Activated CD4-positive, CD25-positive, alpha-beta regulatory T cell treated with anti-CD3 and anti-CD28 coated beads, Interleukin-2, amount 50 U/mL, for 72 hours (primary cell): ENCODE results near the gene GRIFIN.

Experiments used
- DNase-seq: peaks from one replicate; pipeline ENCODE4 v3.0.0; 2021

The GRIFIN gene

DNA sequence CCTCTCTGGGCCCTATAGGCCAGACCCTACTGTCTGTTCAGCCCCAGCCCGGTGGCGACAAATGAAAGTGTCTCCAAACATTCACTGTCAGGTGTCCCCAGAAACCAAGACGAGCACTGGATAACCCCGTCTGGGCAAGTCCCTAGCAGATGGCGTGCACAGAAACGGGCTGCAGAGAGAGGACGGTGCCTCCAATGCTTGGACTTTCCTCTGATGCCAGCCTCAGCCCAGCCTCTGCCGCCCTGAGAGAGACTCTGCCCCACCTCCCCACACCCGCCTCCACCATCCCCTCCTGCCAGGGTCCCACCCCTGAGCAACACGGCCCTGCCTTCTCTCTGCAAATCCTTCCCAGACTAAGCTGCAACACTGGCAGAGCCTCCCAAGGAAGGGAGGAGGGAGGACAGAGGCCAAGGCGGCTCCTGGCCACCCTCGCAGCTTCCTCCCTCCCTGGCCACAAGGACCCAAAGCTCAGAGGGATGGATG lies 36.0 kb upstream of the GRIFIN start:
- DNase-seq: no peak

DNA sequence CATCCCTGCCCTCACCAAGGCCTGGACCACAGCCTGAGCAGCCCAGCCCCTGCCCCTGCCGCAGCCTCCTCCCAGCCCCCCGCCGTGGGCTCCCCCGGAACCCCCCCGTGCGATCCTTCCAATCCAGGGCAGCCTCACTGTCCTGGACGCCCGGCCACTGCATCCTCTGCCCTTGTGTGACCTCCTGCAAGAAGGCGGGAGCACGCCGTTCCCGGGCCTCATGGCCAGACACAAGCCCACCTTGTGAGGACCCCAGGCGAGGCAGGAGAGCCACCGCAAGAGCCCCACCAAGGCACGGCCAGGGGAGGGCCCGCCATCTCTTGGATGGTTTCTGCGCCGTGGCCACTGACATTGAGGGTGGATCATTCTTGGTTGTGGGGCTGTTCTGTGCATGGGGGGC lies 35.6 kb upstream of the GRIFIN start:
- DNase-seq: no peak

DNA sequence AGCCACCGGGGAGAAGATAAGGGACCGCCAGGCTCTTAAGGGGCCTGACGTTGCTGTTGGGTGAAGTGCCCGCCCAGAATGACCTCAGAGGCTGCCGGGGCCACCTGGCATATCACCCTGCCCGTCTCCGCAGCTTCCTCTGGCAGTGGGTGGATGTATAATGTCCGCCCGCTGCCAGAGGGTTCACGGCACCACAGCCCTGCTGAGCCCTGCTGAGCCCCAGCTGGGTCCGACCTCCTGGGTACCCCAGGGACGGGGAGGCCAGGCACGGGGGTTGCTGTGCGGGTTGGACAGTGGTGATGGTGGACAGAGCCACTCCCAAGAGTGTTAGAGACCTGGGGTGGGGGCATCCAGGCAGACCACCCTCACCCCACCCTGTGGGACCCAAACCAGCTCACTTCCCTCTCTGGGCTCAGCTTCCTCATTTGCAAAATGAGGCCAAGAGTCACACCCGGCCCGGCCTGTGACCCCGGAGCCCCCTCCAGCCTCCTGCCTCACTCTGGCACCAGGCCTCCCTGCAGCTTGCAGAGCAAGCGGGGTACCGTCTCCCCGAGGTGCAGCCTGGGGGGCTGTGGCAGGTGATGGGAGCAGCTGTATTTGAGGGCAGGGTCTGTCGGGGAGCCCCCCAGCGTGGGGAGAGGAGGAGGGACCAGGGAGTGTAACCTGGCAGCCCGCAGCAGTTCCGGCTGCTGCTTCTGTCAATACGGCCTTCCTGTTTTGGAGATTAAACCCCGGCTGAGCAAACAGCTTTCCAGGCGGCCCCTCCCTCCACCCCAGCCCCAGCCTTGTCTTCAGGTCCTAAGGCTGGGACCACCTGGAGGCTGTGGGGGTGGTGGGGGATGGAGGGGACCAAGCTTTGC lies 34.9 kb upstream of the GRIFIN start:
- DNase-seq: peak; percentile 69

GRCh38 chr7:2510130-2510776 lies 34.1 kb upstream of the GRIFIN start:
- no peak for DNase-seq

DNA sequence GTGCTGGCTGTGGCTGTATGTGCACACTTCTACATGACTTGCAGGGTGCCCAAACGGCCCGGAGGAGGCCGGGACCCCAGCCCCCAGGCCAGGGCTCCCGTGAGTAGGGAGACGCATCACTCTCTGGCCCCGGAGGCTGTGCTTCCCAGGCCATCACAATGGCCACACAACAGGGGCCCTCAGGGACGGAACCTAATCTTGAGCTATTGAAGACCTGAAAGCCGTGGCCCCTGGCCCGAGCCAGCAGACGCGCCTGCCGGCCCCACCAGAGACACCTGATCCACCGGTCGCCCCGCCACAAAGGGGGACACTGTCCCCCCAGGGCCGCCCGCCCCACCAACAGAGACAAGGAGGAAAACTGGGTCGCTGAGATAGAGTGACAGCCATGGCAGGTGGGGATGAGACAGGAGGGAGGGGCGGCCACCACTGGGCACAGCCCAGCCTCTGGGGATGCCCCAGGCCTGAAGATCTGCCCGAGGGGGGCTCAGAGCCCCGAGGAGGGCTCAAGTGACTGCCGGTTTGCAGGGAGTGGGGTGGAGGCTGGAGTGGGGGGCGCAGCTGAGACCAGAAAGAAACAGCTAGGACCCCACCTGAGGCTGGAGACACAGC lies 33.2 kb upstream of the GRIFIN start:
- no peak for DNase-seq

GRCh38 chr7:2508327-2509215 lies 32.4 kb upstream of the GRIFIN start:
- DNase-seq: peak; percentile 63

- DNase-seq: no peak
These were observed 31.7 kb upstream of the GRIFIN start for GRCh38 chr7:2507917-2508306.

DNA sequence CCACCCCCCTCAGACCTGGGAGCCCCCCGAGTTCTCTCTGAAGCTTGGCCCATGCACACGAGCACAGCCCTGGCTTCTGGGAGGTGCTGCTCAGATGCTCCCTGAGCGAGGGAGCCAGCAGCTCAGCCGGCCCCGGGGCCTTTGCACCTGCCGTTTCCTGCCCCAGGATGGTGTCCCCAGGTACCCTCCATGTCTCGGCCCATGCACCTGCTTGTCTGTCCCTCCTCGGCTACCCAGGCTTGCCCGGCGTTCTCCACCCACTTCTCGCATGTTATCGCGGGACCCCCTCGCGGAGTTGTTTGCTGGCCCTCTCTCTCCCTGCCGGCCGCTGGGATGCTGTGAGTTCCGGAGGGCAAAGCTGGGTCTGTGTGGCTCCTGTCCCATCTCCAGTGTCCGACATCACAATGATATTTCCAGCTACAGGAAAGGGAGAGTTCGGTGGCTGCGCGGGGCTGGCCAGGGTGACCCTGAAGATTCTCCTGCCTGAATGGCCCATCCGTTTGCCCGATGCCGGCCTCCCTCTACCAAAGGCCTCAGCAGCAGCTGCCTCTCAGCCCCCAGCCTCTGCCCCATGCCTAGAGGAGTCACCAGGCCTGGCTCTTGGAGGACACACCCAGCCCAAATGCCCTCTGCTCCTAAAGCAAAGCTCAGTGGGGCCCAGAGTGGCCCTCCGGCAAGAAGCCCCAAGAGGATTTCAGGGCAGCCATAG lies 31.2 kb upstream of the GRIFIN start:
- DNase-seq: no peak

- DNase-seq: no peak
These were observed 29.2 kb upstream of the GRIFIN start for GRCh38 chr7:2505401-2505800.

DNA sequence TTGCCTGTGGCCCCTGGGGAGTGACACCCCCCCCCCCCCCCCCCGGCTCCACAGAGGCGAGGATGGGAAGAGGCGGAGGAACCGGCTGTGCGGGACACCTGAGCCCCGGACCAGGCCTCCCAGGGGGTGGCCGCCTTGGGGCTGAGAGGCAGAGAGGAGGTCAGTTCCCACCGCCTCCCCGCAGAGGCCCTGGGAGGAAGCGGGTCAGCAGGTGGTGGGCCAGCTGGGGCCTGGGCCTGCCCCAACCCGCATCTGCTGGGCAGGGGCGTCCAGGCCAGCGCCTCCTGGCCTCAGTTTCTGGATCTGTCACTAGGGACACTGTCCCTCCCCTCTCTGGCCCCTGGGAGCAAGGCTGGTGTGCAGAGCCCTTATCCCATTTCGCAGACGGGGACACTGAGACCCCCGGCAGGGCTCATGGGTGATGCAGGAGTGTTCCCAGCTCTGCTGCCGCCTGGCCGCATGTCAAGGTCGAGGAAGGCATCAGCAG lies 28.7 kb upstream of the GRIFIN start:
- DNase-seq: no peak

DNA sequence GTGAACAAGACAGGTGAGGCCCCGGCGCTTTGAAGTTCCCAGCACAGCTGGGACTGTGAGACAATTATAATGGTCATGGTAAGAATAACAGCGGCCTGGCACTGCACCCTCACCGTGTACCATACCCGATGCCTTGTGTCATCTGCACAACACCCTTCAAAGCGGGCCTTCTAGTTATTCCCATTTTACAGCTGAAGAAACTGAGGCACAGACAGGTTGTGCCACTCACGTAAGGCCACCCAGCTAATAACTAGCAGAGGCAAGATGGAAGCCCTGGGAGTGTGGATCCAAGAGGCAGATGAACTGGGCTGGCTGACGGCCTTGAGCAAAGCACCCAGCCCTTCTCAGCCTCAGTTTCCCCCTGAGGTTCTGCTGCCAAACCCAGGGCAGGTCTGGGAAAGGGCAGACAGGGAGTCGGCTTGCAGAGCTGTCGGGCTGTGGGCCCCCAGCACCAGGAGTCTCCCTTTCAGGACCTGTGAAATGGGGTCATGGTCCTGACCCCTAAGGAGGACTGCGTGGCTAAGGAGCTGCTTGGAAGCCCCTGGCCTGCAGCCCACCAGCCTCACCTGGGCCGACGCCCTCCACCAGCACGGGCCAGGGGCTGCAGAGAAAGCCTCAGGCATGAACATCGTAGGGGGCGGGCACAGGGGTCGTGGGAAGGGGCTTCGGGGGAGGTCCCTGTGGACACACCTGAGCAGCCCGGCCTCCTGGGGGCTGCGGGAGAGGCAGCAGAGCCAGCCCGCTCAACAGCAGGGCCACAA lies 28.1 kb upstream of the GRIFIN start:
- DNase-seq: no peak

DNA sequence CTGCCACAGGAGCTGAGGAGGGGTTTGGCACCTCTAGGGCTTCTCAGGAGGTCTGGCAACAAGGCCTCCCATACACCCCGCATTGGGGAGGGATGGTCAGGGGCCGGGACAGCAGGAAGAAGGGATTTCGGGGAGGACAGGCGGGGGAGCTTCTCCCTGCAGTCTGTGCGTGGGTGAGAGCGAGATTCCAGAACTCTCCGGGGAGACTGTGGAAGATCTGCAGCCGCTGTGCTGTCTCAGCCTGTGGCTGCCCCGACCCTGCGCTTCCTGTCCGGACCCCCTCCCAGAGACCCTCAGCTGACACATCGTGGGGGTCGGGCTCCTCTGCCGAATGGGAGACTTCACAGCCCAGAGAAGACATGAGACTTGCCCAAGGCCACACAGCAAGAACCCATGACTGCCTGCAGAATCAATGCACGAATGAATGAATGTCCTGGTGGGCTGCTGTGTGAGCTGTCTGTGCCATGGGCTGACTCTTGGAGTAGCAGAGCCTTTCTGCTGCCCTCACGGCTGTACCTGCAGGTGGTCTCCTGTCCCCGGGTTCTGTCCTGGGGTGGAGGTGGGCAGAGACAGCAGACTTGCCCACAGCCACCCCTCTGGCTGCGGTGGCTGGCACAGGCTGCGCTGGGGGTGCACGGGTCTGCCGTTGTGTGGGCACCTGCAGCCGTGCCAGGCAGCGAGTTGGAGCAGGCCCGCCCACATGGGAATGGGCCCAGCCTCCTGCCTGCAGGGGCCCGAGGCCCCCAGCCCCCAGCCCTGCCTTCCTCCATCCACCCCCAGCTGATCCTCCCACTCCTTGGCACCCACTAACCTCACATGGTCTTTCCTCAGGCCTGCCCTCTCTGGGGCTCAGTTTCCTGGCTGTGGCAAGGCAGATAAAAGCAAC lies 27.1 kb upstream of the GRIFIN start:
- DNase-seq: no peak

DNA sequence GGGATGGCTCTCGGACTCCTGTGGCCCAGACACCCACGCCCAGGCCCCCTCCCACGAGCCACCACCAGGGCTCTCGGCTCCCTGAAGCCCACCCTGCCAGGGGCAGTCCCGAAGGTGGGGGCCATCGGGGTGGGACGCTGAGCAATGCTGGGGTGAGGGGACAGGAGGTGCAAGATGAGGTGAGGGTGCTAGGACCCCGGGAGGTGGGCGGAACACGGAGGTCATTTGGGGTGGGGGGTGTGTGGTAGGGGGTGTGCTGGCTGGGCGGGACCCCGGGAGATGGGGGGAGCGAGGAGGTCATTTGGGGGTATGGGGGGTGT lies 26.4 kb upstream of the GRIFIN start:
- no peak for DNase-seq

DNA sequence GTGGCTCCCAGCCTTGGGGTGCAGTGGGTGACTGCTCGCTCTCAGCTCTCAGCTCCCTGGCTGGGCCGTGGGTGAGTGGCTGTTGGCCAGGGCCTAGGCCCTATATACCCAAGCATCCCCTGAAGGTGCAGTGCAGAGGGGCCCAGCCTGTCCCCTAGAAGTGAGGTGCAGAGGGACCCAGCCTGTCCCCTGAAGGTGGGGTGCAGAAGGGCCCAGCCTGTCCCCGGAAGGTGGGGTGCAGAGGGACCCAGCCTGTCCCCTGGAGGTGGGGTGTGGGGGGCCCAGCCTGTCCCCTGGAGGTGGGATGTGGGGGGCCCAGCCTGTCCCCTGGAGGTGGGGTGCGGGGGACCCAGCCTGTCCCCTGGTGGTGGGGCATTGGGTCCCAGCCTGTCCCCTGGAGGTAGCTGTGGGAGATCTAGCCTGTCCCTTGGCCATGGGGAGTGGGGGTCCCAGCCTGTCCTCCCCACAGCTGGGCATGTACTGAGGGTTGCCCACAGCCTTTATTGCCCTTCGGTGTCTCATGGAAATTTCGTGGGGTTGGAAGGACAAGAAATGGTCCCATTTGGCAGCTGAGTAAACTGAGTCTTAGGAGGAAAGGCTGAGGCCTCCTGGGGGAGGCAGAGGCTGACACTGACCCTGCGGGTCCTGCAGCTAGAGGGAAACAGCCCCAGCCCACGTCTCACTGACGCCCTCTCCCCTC lies 25.9 kb upstream of the GRIFIN start:
- no peak for DNase-seq

DNA sequence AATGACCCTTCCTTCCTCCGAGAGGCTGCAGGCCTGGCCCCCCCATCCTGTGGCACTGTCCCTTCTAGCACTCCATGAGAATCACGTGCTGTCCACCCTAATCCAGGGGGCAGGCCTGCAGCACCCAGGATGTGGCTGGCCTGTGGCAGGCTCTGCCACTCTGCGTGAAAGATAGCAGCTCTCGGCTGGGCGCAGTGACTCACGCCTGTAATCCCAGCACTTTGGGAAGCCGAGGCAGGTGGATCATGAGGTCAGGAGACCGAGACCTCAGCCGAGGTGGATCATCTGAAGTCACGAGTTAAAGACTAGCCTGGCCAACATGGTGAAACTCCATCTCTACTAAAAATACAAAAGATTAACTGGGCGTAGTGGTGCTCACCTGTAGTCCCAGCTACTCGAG lies 24.5 kb upstream of the GRIFIN start:
- DNase-seq: no peak

DNA sequence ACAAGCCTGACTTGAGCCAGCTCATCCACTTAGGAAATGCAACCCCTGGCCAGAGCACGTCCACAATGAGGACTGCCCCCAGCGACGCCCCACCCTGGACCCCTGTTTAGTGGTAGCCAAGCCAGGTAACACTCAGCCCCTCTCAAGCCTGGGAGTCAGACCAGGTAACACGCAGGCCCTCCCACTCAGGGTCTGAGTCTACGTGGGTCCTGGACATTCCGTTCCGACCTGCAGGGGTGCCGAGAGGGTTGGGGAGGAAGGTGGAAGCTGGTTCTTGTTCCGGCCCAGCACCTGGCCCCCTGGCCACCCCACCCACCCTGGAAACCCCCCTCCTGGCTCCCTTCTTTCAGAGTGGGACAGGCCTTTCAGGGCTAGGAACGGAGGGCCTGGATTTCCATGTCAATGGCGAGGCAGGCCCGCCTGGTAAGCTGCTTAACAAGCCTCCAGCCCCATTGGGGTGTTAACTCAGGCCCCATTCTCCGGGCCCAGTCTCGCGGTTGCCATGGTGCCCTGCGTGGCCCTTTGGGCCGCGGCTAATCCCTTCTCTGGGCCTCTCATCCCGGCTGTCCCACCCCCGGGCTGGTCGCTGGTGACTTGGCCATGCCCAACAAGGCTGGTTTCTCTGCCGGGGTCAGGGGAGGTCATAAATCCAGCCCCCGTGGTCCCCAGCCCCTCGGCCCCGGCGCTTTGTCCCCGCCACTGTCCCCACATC lies 23.7 kb upstream of the GRIFIN start:
- DNase-seq: no peak

DNA sequence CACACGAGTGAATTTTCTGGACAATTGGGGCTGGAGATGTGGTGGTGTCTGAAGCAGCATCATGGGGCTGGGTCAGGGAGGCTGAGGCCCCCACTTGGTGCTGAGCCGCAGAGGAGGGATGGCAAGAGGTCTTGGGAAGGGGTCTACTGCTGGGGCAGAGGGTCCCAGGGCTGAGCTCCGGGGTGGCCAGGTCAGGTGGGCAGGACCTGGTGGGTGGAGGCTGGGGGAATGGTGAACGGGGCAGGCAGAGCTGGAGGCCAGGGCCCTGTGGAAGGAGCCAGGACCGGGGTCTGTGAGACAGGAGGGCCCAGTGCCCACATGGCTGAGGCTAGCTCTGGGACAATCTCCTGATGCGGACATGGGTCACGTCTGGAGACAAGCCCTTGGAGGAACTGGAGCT lies 23.0 kb upstream of the GRIFIN start:
- no peak for DNase-seq

DNA sequence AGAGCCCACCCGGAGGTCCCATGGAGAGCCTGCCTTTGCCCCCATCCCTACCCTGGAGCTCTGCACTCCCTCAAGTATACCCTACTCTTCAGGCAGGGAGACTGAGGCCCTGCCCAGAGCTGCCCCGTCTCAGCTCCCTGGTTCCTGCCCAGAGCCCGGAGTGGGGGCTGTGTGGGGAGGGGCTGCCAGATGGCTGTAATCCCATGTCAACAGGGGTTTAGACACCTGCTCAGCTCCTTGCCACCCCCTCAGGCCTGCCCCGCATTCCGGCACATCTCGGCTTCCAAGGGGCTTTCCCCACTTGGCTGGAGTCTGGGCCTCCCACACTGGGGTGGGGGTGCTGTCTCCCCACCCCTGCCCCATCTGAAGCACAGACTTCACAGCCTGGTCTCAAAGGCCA lies 22.5 kb upstream of the GRIFIN start:
- no peak for DNase-seq
